ENCODE results near the gene COLEC11. TPM values are rescaled to one million over a fixed set of nuclear protein-coding genes. Genes with fewer than 3 reads are reported as not detected.

Gene COLEC11
- polyA plus RNA-seq, 1 donor, result 1.5 TPM

DNA sequence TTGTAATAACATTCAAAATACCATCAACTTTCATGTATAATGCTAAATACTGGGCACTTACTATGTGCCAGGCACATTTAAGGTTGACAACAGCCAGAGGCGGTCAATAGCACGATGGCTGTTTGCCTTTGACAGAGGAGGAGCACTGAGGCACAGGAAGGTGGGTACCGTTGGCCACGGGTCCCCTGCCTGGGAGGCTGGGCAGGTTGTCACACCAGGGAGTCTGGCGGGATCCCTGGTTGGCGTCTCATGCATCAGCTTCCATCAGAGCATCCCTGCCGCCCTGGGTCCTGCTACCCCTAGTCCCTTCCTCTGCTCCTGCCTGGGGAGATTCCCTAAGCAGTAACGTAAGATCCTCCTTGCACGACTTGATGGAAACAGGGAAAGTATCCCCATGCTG is 82.5 kb downstream of the COLEC11 start:
- Histone ChIP-seq H3K9me3 (ENCODE audit: control insufficient read depth, low read depth, low read length) (no peaks in the 10 kb centered on the region), H3K4me3 (ENCODE audit: low read length) (no peak overlapping the region), H3K27me3 (ENCODE audit: control insufficient read depth, insufficient read depth, low read length) (peaks cover 2% of the 10 kb centered on the region), H3K27ac (ENCODE audit: low read length) (no peak overlapping the region), H3K36me3 (ENCODE audit: control insufficient read depth, insufficient read depth, low read length) (no peaks in the 10 kb centered on the region), H3K4me1 (ENCODE audit: control insufficient read depth, insufficient read depth, low read length) (no peaks in the 10 kb centered on the region)
- no peak for DNase-seq
- no CpG with 5 or more reads among the region's 9 CpGs for WGBS (ENCODE audit: insufficient coverage, low lambda C conversion rate)

DNA sequence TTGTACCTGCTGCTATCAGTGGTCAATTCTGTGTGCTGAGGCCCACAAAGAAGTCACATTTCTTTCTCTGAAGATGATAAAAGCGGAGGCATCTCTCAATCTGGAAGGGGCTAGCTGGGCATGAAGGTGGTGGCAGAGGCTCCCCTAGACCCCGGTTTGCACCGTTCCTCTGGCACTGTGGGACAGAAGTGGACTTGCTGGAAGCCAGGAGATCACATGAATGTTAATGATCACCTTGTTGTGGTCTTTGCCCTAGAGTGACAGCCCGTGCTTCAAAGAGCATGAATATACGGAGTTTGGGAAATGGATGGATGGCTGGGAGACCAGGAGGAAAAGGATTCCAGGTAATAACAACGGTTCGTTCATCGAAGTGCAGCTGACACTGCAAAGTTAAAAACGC is 83.3 kb downstream of the COLEC11 start:
- DNase-seq, result no peak
- Histone ChIP-seq H3K4me3 (ENCODE audit: low read length) (no peak overlapping the region), H3K27ac (ENCODE audit: low read length) (no peak overlapping the region), H3K9me3 (ENCODE audit: control insufficient read depth, low read depth, low read length) (no peaks in the 10 kb centered on the region), H3K27me3 (ENCODE audit: control insufficient read depth, insufficient read depth, low read length) (peaks cover 2% of the 10 kb centered on the region), H3K36me3 (ENCODE audit: control insufficient read depth, insufficient read depth, low read length) (no peaks in the 10 kb centered on the region), H3K4me1 (ENCODE audit: control insufficient read depth, insufficient read depth, low read length) (no peaks in the 10 kb centered on the region)
- WGBS (ENCODE audit: insufficient coverage, low lambda C conversion rate), result 80% methylated on average over 1 of the region's 9 CpGs

DNA sequence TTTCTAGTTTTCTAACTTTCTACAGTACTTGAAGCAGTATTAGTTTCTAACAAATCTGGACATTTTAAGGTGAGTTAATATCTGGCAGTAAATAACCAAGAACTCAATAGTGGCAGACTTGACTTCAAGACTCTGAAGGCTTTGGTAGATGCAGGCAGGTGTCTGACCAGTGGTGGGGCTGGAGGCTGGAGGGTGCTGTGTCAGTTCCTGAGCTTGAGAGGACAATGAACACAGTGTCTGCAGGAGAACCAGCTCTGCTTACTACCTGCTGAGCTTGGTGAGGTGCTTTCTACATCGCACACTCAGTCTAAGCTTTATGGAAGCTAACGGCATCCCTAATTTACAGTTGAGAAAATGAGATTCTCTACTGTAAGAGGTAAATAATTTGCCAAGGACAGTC is 84.3 kb downstream of the COLEC11 start:
- no peak for DNase-seq
- Histone ChIP-seq H3K4me3 (ENCODE audit: low read length) (no peak overlapping the region), H3K4me1 (ENCODE audit: control insufficient read depth, insufficient read depth, low read length) (no peaks in the 10 kb centered on the region), H3K27ac (ENCODE audit: low read length) (no peak overlapping the region), H3K9me3 (ENCODE audit: control insufficient read depth, low read depth, low read length) (no peaks in the 10 kb centered on the region), H3K36me3 (ENCODE audit: control insufficient read depth, insufficient read depth, low read length) (no peaks in the 10 kb centered on the region), H3K27me3 (ENCODE audit: control insufficient read depth, insufficient read depth, low read length) (peaks cover 2% of the 10 kb centered on the region)
- 100% methylated on average over 1 of the region's 2 CpGs for WGBS (ENCODE audit: insufficient coverage, low lambda C conversion rate)

DNA sequence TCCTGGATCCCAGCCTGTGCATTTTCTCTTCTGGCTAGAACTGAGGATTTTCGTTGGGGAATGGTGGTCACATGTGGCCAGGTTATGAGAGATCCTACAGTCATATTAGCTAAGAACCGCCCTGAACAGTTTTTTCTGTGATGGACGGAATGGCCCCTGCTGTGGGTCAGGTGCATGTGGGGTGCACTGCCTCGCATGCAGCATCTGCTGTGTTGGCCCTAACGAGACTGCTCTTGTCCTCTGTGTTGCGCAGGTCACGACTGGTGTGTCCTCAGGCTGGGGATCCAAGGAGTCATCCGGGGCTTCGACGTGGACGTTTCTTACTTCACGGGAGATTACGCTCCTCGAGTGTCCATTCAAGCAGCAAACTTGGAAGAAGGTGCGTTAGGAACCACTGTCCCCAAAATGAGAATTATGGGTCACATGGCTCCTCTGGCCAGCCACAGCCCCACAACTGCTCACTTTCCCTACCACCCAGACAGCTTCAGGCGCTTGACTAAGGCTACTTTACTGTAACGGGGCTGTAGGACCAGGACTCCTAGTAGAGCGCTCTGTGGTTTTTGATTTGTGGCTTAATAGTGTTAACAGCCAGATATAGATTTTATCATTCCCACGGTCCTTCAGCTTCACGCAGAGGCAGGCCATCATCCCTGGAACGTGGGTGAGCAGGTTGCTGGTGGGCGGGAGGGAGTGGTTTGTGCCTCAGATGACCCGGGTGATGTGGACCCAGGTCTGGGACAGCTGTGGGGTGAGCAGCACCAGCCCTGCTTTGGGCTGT is 84.9 kb downstream of the COLEC11 start:
- H3K4me1 ChIP-seq (ENCODE audit: control insufficient read depth, insufficient read depth, low read length), result no peaks in the 10 kb centered on the region
- H3K27ac ChIP-seq (ENCODE audit: low read length), result no peak overlapping the region
- H3K27me3 ChIP-seq (ENCODE audit: control insufficient read depth, insufficient read depth, low read length), result peaks cover 2% of the 10 kb centered on the region
- no peak for DNase-seq
- no peaks in the 10 kb centered on the region for H3K36me3 ChIP-seq (ENCODE audit: control insufficient read depth, insufficient read depth, low read length)
- no CpG with 5 or more reads among the region's 23 CpGs for WGBS (ENCODE audit: insufficient coverage, low lambda C conversion rate)
- no peaks in the 10 kb centered on the region for H3K9me3 ChIP-seq (ENCODE audit: control insufficient read depth, low read depth, low read length)
- H3K4me3 ChIP-seq (ENCODE audit: low read length), result no peak overlapping the region

DNA sequence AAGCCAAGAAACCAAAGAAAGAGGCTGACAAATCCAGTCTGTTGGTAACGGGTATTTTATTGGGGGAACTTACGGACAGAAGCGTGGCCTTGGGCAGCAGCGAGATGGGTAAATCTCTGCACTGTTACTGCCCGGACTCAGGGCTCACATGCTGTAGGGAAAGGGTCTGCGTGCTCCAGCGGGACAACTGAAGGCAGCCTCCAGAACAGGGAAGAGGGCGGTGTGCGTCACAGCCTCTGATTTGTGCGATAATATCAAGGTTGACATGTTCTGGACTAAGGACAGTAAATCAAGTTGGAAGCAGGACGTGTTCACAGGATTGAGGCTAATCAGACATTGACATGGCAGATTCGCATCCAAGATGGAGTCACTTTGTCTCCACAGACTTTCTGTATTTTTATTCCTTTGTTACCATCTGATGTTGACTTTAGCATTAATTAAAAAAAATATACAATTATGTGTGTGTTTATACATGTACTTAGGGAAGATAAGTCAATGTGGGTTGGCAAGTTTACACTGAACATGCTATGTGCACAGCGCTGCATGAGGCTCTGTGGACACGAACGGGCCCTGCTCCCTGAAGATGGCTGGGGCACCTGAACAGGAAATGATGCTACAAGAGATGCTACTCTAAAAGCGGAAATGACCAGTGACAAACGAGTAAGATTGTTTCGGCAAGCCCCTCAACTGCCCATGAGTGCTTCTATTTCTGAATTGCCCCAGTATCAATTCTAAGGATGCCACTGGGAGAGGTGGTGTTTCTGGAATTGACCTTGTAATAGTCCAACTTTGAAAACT is 85.8 kb downstream of the COLEC11 start:
- WGBS (ENCODE audit: insufficient coverage, low lambda C conversion rate), result 100% methylated on average over 3 of the region's 18 CpGs
- no peaks in the 10 kb centered on the region for H3K9me3 ChIP-seq (ENCODE audit: control insufficient read depth, low read depth, low read length)
- H3K36me3 ChIP-seq (ENCODE audit: control insufficient read depth, insufficient read depth, low read length), result no peaks in the 10 kb centered on the region
- no peak overlapping the region for H3K4me3 ChIP-seq (ENCODE audit: low read length)
- H3K27ac ChIP-seq (ENCODE audit: low read length), result no peak overlapping the region
- peaks cover 2% of the 10 kb centered on the region for H3K27me3 ChIP-seq (ENCODE audit: control insufficient read depth, insufficient read depth, low read length)
- H3K4me1 ChIP-seq (ENCODE audit: control insufficient read depth, insufficient read depth, low read length), result no peaks in the 10 kb centered on the region
- no peak for DNase-seq

DNA sequence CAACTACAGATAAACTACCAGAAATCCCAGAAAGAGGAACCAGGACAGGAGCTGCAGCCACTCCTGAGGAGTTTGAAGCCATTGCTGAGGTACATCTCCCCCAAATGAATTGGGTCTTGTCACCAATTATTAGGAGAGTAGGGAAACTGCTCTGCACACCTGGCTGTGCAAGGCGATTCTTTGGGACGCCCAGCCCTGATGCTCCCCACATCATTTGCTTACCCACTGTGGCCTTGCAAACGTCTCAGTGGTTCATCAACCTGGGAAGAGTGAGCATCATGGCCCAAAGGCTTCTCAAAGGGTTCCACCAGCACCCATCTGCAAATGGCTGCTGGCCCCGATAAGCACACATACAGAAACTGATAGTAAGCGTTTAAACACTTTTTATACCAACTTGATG is 86.7 kb downstream of the COLEC11 start:
- Histone ChIP-seq H3K36me3 (ENCODE audit: control insufficient read depth, insufficient read depth, low read length) (no peaks in the 10 kb centered on the region), H3K4me3 (ENCODE audit: low read length) (no peak overlapping the region), H3K4me1 (ENCODE audit: control insufficient read depth, insufficient read depth, low read length) (no peaks in the 10 kb centered on the region), H3K27ac (ENCODE audit: low read length) (no peak overlapping the region), H3K27me3 (ENCODE audit: control insufficient read depth, insufficient read depth, low read length) (peaks cover 2% of the 10 kb centered on the region), H3K9me3 (ENCODE audit: control insufficient read depth, low read depth, low read length) (no peaks in the 10 kb centered on the region)
- WGBS (ENCODE audit: insufficient coverage, low lambda C conversion rate), result no CpG with 5 or more reads among the region's 5 CpGs
- no peak for DNase-seq

DNA sequence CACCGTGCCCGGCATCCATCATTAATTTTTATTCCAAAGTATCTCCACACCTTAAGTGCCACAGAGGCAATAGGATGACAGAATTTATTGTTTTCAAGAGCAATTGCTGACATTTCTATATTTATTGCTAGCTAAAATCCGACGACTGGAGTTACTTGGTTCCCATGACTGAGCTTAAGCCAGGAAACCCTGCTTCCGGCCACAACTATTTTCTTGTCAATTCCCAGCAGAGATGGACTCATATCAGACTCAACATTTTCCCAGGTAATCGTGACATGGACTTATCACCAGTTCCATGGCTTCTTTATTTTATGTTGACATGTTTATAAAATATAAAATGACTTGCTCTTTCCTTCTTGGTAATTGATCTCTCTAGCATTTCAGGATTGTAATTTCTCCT is 87.9 kb downstream of the COLEC11 start:
- H3K27me3 ChIP-seq (ENCODE audit: control insufficient read depth, insufficient read depth, low read length), result peaks cover 2% of the 10 kb centered on the region

DNA sequence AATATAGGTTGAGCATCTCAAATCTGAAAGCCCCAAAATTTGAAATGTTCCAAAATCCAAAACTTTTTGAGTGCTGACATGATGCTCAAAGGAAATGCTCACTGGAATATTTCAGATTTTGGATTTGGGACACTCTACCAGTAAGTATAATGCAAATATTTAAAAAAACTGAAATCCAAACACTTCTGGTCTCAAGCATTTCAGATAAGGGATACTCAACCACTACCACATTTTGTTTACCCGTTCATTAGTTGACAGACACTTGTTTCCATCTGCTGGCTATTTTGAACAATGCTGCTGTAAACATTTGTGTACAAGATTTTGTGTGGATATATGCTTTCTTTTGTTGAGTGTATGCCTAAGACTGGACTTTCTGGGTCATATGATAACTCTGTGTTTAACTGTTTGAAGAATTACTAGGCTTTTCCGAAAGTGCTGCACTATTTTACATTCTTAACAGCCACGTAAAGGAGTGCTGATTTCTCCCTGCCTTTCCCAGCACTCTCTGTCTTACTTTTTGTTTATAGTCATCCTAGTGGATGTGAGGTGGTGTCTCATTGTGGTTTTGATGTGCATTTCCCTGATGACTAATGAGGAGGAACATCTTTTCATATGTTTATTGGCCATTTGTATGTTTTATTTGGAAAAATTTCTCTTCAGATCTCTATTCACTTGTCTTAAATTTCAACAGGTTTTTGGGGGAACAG is 89.0 kb downstream of the COLEC11 start:
- no peak for DNase-seq
- H3K4me3 ChIP-seq (ENCODE audit: low read length), result no peak overlapping the region
- WGBS (ENCODE audit: insufficient coverage, low lambda C conversion rate), result no CpG with 5 or more reads among the region's 3 CpGs
- no peaks in the 10 kb centered on the region for H3K36me3 ChIP-seq (ENCODE audit: control insufficient read depth, insufficient read depth, low read length)
- no peaks in the 10 kb centered on the region for H3K27me3 ChIP-seq (ENCODE audit: control insufficient read depth, insufficient read depth, low read length)
- no peak overlapping the region for H3K27ac ChIP-seq (ENCODE audit: low read length)
- no peaks in the 10 kb centered on the region for H3K9me3 ChIP-seq (ENCODE audit: control insufficient read depth, low read depth, low read length)
- no peaks in the 10 kb centered on the region for H3K4me1 ChIP-seq (ENCODE audit: control insufficient read depth, insufficient read depth, low read length)

More for the DNA sequence above, 87.9 kb downstream of the COLEC11 start:
- H3K36me3 ChIP-seq (ENCODE audit: control insufficient read depth, insufficient read depth, low read length), result no peaks in the 10 kb centered on the region
- no peak overlapping the region for H3K4me3 ChIP-seq (ENCODE audit: low read length)
- no peaks in the 10 kb centered on the region for H3K9me3 ChIP-seq (ENCODE audit: control insufficient read depth, low read depth, low read length)
- H3K27ac ChIP-seq (ENCODE audit: low read length), result no peak overlapping the region
- no CpG with 5 or more reads among the region's 6 CpGs for WGBS (ENCODE audit: insufficient coverage, low lambda C conversion rate)
- DNase-seq, result no peak
- H3K4me1 ChIP-seq (ENCODE audit: control insufficient read depth, insufficient read depth, low read length), result no peaks in the 10 kb centered on the region

DNA sequence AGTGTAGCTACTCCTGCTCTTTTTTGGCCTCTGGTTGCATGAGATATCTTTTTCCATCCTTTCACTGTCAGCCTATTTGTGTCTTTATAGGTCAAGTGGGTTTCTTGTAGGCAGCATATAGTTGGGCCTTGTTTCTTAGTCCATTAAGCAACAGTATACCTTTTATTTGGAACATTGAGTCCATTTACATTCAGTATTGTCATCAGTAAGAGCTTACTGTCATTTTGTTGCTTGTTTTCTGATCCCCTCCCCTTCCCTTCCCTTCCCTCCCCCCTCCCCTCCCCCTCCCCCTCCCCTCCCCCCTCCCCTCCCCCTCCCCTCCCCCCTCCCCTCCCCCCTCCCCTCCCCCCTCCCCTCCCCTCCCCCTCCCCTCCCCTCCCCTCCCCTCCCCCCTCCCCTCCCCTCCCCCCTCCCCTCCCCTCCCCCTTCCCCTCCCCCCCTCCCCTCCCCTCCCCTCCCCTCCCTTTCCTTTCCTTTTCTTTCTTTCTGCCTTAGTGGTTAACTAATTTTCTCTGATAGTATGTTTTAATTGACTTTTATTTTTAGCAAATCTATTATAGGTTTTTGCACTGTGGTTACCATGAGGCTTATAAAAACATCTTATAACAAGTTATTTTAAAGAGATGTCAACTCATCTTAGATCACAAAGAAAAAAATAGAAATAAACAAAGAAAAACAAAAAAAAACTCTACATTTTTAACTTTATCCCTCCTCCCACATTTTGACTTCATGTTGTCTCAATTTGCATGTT is 95.3 kb downstream of the COLEC11 start:
- Histone ChIP-seq H3K27ac (ENCODE audit: low read length) (no peak overlapping the region), H3K4me3 (ENCODE audit: low read length) (no peak overlapping the region), H3K36me3 (ENCODE audit: control insufficient read depth, insufficient read depth, low read length) (no peaks in the 10 kb centered on the region), H3K4me1 (ENCODE audit: control insufficient read depth, insufficient read depth, low read length) (no peaks in the 10 kb centered on the region), H3K27me3 (ENCODE audit: control insufficient read depth, insufficient read depth, low read length) (no peaks in the 10 kb centered on the region), H3K9me3 (ENCODE audit: control insufficient read depth, low read depth, low read length) (peaks cover 8% of the 10 kb centered on the region)
- no peak for DNase-seq

DNA sequence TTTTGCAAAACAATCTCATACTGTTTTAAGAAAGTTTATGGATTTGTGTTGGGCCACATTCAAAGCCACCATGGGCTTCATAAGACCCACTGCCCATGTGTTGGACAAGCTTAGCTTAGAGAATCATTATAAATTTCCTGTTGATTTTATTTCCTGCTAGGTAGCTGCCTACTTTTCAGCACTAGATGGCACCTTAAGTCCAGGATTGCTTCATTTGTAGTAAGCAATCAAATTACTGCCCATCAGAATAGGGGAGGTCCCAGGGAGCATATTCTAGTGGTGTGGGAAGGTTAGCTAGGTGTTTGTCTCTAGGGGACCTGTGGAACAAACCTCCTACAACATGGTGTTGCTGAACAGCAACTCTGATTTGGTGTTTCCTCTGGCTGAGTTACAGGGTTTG is 97.5 kb downstream of the COLEC11 start:
- no peak for DNase-seq
- H3K9me3 ChIP-seq (ENCODE audit: control insufficient read depth, low read depth, low read length), result peaks cover 8% of the 10 kb centered on the region
- no peak overlapping the region for H3K4me3 ChIP-seq (ENCODE audit: low read length)
- no peaks in the 10 kb centered on the region for H3K27me3 ChIP-seq (ENCODE audit: control insufficient read depth, insufficient read depth, low read length)
- H3K4me1 ChIP-seq (ENCODE audit: control insufficient read depth, insufficient read depth, low read length), result no peaks in the 10 kb centered on the region
- no peaks in the 10 kb centered on the region for H3K36me3 ChIP-seq (ENCODE audit: control insufficient read depth, insufficient read depth, low read length)
- H3K27ac ChIP-seq (ENCODE audit: low read length), result no peak overlapping the region
